Measurements from ENCODE around the gene FHAD1.

The FHAD1 gene

DNA sequence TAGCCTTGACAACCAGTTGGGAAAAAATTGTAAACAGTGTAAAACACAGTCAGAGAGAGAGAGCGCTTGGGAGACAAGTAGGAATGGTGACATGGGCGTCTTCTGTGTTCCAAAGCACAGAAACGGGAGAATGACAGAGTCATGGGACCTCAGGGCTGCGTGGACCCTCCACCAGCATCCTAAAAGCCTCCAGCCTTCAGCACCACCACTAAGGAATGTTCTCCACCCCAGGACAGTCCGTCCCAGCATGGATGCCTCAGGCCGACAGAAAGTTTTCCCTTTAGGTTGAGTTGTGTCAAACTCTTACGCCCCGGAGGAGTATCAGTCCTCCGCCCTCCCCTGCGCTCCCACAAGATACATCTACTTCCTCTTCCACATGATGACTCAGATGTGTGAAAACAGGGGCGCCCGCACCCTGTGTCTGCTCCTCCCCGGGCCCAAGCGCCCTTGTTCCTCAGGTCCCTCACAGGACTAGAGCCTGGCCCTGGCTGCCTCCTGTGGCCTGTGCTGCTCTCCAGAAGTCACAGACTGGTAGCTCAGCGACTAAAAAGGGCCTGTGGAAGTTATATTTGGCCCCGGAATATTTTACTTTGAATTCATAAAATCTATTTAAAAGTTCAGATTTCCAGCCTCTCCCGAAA is 98.8 kb downstream of the FHAD1 start:
- DNase-seq (ENCODE audit: low spot score) = no peak

DNA sequence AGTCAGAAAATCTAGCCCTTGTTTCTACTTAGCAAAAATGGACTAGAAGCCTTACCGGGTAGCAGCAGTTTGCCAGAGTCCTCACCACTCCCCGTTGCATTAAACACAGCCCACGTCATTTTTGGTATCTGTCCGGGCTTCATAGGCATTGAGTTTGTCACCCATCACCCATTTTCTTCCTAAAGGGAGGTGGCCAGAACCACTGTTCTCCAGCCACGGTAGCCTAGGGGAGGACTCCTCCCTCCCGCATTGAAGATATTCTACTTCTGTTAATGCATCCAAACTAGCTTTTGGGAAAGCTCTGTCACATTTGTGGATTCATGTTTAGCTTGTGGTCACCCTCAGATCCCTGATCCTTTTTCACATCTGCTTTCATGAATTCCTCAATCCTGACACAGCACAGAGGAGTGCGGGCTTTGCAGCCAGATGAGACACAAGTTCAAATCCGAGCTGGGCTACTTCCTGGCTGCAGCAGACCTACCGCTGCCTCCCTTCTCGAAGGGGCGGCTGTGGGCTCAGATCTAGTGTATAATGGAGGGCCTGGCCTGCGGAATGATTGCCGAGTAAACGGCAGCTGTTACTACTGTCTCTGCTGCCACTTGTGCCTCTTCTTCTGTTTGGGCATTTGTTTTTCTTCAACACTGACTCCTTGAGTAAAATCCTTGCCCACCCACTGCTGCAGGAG is 99.5 kb downstream of the FHAD1 start:
- no peak for DNase-seq (ENCODE audit: low spot score)

DNA sequence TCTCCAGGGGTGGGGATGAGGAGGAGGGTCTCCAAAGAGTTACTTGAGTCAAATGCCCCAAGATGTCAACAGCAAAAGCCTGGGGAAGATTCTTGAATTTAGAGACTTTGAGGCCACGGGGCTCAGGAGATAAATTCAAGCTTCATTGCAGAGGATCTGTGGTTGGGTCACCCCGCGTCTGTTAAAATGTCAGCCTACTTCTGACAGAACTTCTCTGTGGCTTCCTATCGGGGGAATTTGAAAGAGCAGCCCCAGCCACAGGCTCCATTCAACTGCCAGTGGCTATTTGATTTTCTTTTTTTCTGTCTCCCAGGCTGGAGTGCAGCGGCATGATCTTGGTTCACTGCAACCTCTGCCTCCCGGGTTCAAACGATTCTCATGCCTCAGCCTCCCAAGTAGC is 100.2 kb downstream of the FHAD1 start:
- no peak for DNase-seq (ENCODE audit: low spot score)

DNA sequence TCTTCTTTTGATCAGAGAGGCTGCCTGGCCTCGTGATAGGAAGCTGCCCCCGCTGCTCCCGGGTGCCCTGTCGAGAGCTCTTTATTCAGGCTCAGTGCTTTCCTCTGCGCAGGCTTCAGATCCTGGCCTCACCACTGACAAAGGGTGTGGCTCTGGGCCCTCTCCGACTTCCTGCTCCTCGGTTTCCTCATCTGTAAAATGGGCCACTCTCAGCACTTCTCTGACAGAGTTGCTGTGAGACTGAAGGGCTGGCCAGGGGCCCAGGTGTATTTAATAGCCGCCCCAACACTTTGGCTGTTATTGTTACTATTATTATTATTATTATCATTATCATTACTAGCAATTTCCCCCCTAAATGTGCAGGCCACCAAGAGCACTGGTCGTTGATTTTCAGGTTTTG is 101.6 kb downstream of the FHAD1 start:
- DNase-seq (ENCODE audit: low spot score) = no peak

DNA sequence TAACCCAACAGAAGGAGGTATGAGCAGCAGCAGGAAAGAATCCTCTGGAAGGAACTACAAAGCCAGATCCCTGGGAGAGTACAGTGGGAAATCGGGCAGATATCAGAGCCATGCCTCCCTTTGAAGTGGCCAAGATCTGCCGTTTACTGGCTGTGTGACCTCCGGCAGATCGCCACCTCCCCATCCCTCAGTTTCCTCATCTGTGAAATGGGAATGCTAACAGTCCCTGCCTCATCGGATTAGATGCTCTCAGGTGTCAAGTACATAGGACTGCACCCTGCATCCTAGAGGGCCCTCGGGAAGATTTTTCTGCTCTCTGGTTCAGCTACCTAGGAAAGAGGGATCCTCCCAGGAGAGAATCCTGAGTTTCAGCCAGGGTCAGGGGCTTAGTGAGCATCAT is 102.1 kb downstream of the FHAD1 start:
- DNase-seq (ENCODE audit: low spot score) = no peak

DNA sequence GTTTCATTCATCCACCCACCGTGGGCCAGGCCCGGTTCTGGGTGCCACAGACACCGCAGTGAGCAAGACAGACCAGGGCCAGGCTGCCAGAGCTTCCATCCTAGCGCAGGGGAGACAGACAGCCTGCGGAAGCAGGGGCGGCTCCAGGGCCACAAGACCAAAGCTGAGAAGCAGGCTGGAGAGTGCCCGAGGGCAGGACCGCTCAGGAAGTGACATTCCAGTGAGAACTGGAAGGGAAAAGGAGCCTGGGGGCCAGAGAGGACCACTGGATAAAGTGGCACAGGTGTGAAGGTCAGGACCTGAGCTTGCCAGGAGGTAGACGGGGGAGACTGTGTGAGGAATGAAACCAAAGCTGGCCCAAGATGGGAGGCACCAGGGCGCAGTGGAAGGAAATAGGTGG is 103.1 kb downstream of the FHAD1 start:
- DNase-seq (ENCODE audit: low spot score) = no peak

DNA sequence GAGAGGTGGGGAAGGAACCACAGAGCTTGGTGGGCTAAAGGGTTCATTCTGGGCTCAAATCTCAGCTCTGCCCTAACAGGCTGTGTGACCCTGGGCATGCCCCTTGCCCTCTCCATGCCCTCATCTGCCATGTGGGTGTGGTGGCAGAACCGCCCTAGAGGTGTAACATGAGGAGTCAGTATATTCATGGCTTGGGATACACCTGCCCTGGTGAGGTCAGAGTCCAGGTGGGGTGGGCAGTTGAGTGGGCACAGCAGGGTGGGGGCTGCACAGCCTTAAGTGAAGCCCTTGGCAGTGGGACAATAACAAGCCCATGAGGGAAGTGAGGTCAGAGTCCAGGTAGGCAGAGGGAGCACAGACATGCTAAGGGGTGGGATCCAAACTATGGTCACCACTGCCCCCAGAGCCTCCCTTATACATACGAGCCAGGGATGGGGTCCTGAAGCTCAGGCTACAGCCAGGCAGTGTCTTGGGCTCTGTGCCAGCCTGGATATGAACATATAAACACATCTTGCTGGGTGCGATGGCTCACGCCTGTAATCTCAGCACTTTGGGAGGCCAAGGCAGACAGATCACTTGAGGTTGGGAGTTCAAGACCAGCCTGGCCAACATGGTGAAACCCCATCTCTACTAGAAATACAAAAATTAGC is 103.7 kb downstream of the FHAD1 start:
- no peak for DNase-seq (ENCODE audit: low spot score)

DNA sequence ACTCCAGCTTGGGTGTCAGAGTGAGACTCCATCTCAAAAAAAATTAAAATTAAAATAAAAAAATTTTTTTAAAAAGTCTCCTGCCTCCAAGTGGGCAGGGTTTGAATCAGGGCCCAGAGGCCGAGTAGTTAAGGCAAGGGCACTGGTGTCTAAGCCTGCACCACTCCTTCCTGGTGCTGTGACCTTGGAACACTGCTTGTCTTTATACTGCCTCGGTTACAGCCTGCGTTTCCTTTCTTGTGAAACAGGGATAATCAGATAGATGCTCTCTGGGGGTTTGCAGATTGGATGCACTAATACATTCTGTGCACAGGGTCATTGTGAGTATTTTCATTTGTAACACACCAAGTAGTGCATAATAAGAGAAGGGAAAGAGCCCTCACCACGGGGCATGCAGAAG is 104.3 kb downstream of the FHAD1 start:
- no peak for DNase-seq (ENCODE audit: low spot score)

DNA sequence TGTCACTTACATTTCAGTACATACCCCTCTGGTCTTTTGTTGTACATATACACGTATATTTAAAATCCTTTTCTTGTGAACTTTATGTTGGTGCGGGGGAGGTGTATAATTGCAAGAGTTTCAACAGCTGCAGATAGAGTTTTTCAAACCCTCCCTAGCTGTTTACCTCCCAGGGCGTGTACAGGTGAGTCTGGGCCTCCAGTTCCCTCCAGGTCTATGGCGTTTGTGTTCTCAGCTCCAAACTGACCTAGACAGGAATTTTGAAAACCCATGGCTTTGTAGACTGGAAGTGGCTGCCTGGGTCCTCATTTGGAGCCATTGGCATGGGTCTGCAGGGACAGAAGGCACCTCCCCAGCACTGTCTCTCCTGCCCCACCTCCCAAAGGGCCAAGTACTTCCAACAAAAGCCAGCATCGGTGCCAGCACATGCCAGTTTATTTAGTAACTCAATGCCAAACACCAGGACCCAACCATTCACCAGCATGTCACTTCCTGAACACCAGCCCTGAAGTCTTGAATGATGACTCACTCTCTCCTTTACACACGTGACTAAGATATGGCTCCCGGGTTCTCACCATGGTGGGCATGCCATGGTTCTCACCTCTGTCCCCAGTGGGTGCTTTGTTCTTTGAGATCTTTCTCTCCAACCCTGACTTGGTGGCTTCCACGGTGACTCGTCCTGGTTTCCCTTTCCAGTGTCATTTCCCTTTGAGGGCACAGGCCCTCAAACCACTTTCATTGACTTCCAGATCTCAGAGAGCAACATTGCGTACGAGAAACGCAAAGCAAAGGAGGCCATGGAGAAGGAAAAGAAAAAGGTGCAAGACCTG is 105.3 kb downstream of the FHAD1 start:
- peak; percentile 97 for DNase-seq (ENCODE audit: low spot score)

DNA sequence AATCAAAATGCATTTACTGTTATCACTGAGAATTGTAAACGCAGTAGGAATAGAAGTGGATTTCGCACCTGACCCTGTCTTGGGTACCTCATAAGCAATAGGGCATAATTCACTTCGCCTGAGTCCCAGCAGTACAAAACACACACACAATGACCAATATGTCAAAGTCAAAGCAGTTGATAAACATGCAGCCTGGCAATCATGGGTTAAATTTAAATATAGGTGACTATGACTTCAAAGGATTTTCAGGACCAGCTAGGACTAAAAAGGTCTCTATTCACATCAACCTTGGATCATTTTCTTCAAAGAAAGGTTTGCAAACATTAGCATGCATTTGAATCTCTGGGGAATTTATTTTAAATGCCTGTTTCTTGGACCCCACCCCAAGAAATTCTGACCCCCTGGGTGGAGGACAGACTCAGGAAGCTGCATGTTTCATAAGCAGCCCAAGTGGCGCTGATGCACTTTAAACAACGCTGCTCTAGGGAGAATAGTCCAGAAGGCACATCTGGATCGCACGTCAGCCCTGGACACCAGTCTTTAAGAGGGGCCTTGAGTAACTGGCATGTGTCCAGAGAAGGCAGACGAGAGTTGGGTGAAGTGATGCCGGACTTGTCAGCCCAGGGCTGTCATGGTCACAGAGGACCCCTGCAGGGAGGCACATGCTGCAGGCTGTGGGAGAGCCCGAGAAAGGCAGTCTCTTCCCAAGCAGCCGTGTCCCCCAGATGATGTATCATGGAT is 107.0 kb downstream of the FHAD1 start:
- no peak for DNase-seq (ENCODE audit: low spot score)

DNA sequence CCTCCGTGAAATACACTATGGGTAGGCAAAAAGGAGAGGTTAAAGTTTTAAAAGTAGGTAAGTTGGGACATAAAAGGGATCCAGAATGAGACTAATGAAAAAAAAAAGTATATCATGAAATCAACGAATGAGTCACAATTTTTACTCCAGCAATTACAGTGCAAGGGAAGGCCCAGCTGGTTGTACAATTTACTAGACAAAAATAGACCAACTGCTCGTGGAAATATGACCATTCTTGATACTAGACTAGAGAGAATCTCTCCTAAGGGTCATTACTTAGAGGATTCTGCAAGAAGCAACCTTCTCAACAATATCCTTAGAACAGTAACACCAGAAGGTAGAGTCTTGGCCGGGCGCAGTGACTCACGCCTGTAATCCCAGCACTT is 107.5 kb downstream of the FHAD1 start:
- no peak for DNase-seq (ENCODE audit: low spot score)

DNA sequence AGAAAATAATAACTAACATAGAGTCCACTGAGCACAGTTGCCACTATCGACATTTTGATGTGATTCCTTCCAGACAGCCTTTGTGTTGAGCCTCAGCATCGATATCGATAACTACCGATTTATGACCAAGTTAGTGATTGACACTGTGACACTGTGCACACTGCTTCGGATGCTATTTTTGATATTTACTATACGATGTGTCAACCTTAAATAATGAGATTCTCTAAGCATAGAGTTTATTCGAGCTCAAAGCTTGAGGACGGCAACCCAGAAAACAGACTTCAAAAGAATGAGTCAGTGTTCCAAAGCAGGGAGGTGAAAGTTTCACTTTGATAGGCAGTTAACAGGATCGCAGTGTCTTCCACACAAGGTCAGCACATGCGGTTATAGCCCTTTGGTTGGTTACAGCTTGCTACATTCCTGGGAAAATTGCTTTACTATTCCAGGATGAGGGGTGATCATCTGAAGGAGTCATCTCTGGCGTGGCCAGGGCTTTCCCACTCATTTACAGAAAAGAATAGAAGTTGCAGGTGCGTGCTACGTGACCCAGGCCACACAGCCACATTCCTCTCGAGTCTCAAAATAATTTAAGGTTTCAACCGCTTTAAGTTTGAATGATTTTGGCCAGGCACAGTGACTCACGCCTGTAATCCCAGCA is 109.1 kb downstream of the FHAD1 start:
- no peak for DNase-seq (ENCODE audit: low spot score)

DNA sequence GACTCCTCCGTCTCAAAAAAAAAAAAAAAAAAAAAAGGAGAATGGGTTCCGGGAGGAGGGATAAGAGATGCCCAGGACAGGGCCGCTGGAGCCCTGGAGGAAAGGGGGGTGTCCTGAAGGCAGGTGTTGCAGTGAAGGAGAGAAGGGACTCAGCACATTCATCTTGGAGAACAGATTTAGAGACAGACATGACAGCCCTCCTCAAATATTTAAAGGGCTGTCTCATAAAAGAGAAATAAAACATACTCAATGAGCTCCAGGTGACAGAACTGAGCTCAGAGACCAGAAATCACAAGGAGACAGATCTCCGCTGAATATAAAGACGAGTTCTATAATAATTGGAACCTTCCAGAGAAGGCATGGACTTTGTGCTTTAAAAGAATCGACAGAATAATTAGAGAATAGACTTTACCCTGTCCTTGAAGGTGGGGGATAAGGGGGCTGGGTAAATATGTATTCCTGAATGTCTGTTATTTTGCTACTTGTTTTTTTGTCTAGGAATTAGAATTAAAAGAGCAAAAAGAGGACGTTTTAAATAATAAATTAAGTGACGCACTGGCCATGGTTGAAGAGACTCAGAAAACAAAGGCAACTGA is 110.7 kb downstream of the FHAD1 start:
- no peak for DNase-seq (ENCODE audit: low spot score)

DNA sequence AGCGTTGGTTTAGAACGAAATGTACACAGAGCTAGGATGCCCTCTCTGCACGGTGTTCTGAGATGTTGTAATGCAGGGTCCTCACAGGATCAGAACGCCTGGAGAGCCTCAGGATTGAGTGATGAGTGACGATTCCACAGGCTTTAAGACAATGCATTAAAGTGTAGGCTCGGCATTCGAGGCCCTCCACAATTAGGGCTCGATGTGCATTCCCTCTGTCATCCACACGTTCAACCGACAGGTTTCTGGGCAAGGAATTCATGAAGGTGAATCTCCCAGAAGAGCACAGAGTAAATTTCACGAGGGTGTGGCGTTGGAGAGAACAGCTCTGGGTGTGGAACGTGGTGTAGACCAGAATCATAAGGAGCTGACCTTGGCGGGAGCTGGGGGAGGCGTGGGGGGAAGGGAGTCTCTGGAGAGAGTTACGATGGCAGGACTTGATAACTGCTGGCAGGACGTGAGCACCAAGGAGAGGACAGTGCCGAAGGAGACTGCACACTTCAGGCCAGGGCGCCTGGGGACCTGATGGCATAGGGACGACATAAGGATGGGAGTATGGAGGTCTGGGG is 111.6 kb downstream of the FHAD1 start:
- DNase-seq (ENCODE audit: low spot score) = no peak

DNA sequence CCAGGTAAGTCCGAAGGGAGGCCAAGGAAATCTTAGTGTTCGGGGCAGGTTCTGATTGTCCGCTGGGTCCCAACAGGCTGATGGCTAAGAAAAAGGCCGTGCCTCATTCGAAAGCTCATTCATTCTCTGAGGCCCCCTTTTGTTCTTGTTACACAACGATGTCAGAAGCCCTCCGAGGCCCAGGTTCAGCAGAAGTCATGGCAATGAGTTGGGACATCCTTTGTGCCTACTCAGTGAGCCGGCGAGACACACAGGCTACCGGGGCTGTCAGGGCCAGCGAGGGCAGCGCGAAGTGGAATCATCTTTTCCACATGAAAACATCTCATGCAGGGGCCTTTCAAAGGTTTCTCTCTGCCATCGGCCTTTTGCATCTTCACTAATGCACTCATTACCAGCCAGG is 113.7 kb downstream of the FHAD1 start:
- DNase-seq (ENCODE audit: low spot score) = no peak

DNA sequence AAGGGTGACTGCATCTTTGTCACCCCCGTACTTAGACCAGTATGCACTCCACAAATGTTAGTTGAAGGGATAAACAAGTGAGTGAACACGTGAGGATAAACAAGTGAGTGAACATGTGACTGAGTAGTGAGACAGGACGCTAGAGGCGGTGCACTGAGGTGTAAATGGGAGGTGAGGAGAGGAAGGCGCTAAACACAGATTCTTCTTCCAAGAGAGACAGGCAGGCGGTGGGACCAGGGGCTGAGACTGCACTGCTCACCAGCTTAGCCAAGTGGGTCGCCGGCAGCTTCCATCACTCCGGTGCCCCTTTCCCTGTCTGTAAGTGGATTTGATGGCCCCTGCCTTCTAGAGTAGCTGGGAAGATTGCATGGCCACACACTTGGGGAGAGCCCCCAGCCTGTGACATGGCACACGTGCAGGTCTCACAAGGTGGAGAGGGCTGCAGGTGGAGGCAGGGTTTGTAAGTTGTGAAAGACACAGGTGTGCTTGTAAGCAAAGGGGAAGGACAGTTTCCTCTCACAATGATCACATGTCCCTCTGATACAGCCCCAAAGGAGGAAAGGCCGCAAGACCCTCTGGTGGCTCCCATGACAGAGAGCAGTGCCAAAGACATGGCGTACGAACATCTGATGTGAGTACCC is 115.2 kb downstream of the FHAD1 start:
- DNase-seq (ENCODE audit: low spot score) = no peak

DNA sequence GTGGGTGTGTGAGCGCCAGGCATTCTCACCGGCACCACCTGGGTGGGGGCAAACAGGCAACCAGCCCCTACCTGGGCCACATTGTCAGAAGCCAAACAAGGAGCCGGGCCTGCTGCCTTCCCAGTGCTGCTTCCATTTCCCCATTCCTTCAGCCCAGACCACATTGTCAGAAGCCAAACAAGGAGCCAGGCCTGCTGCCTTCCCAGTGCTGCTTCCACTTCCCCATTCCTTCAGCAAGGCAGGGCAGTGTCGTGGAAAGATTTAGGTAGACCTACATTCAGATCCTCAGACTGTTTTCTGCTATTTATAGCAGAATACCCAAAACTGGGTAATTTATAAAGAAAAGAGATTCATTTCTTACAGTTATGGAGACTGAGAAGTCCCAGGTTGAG is 115.7 kb downstream of the FHAD1 start:
- no peak for DNase-seq (ENCODE audit: low spot score)

DNA sequence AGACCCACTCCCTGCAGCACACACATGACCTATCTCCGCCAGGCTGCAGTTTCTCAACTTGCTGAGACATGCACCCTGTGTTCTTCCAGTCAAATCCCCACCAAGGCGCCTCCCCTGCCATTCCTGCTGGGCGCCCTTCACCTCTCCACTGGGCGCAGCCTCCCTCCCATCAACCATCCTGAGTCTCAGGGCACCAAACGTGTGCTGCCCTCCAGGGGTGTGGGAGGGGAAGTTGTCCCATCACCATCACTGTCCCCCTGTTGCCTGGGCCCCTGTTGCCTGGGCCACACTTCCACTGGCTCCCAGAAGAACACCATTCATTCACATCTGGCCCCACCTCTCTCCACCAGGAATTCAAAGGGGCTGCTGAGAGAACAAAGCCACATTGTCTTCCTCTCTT is 117.7 kb downstream of the FHAD1 start:
- DNase-seq (ENCODE audit: low spot score) = no peak

DNA sequence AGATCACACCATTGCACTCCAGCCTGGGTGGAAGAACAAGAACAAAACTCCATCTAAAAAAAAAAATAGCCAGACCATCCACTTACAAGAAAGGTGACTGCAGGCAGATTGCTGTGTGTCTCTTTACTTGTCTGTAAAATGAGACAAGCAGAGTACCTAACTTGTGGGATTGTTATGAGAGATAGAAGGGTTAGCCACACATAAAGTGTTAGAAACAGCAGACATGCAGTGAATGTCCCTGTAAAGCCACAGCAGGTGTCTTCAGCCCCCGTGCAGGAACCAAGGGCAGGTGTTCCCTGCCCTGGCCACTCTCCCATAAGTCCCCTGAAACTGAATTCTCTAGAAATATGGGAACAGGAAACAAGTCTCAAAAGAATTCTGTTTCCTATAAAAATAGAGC is 121.9 kb downstream of the FHAD1 start:
- DNase-seq (ENCODE audit: low spot score) = no peak

DNA sequence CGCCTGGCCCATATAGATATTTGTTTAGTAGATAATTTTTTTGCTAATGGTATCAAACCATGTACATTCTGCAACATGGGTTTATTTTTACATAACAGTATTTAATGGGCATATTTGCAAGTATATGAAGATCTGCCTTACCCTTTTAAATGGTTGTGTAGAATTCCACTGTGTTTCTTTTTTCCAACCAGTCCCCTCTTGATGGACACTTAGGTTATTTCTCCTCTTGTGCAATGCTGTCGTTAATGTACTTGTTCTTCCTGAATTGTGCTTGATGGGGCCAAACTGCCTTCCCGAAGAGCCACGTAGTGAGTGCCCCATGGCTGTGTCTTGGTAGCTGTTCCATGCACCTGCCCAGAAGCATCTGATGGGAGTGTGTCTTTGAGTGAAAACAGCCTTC is 123.2 kb downstream of the FHAD1 start:
- DNase-seq (ENCODE audit: low spot score) = no peak
